ENCODE data around the gene FBL.
"Not testable (repeated sequence)": the region's sequence is repeated elsewhere in the genome, so short reads cannot be mapped to it uniquely, and the experiment has no call there.

FBL gene

DNA sequence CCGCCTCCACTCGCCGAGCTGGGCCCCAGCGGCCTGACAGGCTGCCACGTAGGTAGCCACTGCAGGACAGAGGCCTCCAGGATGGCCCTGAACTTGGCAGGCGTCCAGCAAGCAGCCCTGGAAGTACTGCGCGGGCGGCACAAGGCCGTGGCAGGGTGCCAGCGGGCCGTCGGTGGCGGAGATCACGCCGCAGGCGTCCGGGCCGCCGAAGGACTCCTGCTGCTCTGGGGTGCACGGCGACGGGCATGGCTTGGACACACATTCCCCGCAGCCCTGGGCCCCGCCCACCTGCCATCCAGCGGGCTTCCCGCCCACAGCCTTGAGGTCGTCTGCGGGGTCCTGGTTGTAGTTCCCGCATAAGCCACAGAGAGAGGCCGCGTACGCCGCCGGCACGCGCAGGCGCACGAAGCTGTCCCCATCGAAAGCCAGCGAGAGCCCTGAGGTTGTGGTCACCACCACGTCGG lies 29.3 kb upstream of the FBL start:
- DNase-seq = not testable (repeated sequence)

DNA sequence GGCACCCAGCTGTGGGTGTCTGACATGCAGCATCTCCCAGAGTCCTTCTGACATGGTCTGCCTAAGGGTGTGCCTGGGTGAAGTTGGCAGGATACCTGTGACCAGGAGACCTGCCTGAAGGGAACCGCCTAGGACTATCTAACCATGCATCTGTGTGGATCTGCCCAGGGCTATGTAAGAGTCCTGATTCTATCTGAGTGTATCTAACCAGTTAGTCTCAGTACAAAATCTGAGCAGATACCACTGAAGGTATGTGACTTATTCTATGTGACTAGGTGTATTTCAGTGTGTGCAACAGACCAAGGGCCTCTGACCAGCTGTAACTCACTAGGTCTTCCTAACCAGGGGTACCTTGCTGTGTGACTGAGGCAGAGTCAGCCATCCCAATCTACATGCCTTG lies 28.2 kb upstream of the FBL start:
- no peak for DNase-seq

DNA sequence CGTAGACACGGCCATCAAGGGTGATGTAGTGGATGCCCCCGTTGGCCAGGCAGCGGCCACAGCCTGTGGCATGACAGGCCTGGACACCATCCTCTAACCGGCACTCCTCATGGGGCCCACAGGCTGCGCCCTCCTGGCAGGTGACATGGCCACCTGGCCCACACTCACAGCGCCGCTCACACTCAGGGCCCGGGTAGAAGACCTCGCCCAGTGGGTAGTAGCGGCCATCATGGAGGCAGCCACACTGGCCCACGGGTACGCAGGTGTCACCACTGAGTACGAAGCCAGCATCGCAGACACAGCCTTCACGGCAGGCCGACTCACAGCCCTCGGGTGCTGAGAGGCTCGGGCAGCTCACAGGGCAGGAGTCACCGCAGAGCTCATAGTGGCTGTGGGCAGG lies 27.2 kb upstream of the FBL start:
- DNase-seq = no peak

DNA sequence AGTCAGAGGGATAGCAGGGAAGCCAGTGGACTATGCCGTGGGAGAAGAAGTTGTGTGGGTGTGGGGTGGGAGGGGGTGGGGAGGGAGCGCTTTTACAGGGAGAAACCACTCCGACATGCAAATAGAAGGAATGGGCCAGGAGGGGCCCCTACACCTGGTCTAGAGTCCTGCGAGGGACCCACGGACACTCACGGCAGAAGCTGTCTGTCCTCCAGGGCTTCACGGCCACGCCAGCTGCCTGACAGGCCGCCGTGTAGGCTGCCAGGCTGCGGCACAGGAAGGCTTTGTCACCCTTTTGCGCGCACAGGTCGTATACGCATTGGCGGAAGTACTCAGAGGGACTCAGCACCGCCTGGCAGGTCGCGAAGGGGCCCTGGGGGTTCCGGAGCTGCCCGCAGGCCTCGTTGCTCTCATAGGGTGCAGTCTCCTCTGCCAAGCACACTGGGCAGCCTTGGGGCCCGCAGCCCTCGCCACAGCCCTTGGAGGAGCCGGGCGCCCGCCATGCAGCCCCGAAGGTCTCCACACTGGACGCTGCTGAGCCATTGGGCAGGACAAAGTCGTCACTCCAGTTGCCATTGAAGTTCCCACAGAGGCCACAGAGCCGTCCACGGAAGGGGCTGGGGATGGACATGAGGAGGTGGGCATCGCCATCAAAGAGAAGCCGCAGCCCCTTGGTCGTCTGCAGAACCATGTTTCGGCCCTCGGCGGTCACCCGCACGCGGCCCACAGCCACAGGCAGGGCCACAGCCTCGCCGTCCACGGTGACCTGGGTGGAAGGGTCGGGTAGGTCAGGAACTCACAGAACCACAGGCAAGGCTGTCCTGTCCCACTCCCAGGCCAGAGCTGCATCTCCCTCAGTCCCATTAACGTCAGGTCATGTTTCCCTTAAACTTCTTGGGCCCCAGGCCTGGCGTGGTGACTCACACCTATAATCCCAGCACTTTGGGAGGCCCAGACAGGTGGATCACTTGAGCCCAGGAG lies 26.0 kb upstream of the FBL start:
- no peak for DNase-seq

- DNase-seq = no peak
Measured at GRCh38 chr19:39871362-39871761, 25.2 kb upstream of the FBL start.

DNA sequence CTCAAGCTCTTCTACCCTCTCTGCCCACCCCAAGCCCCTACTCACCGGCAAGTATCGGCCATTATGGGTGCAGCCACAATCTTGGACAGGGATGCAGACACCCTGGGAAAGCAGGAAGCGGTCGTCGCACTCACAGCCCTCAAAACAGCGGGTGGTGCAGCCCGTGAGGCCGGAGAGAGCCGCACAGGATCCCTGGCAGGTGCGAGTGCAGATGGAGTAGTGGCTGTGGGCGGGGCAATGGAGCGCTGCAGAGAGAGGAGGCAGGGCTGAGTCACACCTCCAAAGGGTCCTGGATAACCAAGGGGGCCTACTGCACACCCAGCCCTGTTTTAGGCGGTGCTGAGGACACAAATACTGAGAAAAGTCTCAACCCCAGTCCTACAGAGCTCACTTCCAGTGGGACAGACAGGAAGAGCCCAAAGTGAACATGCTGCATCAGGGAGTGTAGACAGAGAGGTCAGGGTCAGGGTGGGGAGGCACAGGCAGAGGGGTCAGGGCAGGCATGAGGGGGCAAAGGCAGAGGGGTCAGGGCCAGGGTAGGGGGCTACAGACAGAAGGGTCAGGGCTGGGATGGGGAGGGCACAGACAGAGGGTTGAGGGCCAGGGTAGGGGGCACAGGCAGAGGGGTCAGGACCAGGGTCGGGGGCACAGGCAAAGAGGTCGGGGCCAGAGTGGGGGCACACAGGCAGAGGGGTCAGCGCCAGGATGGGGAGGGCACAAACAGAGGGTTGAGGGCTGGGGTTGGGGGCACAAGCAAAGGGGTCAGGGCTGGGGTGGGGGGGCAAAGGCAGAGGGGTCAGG lies 24.2 kb upstream of the FBL start:
- peak; percentile 50 for DNase-seq

GRCh38 chr19:39867952-39868351 lies 21.8 kb upstream of the FBL start:
- no peak for DNase-seq

- no peak for DNase-seq
Measured at GRCh38 chr19:39867133-39867532, 21.0 kb upstream of the FBL start.

- no peak for DNase-seq
Measured at GRCh38 chr19:39865953-39866352, 19.8 kb upstream of the FBL start.

DNA sequence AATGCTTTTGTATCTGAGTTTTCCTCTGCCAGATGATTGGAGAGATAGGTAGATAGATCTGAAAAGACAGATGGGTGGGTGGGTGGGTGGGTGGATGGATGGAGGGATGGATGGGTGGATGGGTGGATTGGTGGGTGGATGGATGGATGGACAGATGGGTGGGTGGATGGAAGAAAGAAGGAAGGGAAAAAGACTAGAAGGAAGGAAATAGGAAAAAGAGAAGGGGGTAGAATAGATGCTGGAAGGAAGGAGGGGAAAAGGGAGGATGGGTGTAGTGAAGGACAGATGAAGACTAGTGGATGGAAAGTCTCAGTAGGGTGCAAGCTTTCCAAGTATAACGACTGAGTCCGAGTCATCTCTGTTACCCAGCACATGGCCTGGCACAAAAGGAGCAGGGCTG lies 19.0 kb upstream of the FBL start:
- DNase-seq = no peak

DNA sequence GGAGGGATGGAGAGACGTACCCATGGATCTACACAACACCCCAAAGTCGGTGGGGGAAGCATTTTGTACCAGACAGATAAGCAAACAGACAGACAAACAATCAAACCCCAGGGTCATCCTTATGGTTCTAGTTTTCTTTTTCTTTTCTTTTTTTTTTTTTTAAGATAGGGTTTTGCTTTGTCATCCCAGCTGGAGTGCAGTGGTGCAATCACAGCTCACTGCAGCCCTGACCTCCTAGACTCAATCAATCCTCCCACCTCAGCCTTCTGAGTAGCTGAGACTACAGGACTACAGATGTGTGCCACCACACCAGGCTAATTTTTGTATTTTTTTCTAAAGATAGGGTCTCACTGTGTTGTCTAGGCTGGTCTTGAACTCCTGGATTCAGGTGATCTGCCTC lies 17.9 kb upstream of the FBL start:
- DNase-seq = no peak

DNA sequence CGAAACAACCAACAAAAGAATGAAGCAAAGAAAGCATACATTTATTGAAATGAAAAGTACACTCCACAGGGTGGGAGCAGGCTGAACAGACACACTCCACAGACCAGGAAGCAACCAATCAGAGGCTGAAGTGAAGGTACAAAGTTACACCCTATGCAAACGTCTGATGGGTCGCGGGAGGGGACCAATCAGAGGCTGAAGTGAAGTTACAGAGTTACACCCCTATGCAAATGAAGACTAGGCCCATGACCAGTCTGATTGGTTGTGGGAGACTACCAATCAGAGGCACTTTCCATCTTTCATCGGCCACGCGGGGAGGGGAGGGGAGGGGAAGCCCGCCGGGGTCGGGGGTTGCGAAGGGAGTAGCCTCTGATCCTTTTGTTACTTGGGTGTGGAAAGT lies 12.4 kb upstream of the FBL start:
- peak; percentile 97 for DNase-seq

DNA sequence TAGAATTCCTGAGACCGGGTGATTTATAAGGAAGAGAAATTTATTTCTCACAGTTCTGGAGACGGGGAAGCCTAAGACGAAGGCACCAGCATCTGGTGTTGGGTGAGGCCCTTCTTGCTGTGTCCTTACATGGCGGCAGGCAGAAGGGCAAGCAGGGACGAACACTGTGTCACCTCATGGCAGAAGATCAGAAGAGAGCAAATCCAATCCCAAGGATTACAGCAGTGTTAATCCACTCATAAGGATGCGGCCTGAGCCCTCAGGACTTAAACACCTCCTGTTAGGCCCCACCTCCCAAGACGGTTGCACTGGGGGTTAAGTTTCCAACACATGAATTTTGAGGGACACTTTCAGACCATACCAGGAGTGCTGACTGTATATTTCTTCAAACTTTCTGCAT lies 6.7 kb upstream of the FBL start:
- no peak for DNase-seq

GRCh38 chr19:39850892-39851291 lies 4.7 kb upstream of the FBL start:
- DNase-seq = no peak

DNA sequence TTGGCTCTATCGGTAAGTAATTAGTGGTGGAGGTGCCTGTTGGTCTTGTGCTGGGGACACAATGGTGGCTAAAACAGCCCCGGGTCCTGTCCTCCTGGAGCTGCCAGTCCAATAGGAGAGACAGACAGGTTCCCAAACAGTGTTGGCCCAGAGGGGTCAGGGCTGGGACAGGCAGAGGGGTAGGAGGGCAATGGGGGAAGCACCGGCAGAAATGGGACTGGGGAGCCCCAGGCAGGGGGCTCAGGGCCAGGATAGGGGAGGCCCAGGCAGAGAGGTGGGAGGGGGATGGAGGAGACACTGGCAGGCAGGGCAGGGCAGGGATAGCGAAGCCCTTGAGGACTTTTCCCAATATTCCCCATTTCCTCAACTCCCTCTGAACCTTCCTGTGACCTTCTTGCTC lies 2.2 kb upstream of the FBL start:
- no peak for DNase-seq

DNA sequence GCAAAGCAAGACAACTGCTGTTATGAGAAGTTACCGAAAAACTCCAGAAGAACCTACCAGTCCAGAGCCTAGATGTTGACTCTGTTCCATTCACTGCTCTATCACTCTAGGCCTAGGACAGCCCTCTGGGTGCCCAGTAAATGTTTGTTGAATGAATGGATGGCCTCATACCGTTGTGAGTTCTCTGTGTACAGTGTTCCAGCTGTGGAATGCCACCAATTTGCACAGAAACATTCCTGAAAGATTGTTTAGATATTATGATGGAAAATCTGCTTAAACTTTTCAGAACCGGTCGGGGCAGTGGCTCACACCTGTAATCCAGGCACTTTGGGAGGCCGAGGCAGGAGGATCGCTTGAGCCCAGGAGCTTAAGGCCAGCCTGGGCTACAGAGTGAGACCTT lies 1.3 kb upstream of the FBL start:
- DNase-seq = no peak

GRCh38 chr19:39846678-39847486 lies 703 bp upstream of the FBL start:
- no peak for DNase-seq

- peak; percentile 43 for DNase-seq
Measured at GRCh38 chr19:39845584-39845932, 621 bp downstream of the FBL start.

GRCh38 chr19:39845172-39845571 lies 1.0 kb downstream of the FBL start:
- no peak for DNase-seq

DNA sequence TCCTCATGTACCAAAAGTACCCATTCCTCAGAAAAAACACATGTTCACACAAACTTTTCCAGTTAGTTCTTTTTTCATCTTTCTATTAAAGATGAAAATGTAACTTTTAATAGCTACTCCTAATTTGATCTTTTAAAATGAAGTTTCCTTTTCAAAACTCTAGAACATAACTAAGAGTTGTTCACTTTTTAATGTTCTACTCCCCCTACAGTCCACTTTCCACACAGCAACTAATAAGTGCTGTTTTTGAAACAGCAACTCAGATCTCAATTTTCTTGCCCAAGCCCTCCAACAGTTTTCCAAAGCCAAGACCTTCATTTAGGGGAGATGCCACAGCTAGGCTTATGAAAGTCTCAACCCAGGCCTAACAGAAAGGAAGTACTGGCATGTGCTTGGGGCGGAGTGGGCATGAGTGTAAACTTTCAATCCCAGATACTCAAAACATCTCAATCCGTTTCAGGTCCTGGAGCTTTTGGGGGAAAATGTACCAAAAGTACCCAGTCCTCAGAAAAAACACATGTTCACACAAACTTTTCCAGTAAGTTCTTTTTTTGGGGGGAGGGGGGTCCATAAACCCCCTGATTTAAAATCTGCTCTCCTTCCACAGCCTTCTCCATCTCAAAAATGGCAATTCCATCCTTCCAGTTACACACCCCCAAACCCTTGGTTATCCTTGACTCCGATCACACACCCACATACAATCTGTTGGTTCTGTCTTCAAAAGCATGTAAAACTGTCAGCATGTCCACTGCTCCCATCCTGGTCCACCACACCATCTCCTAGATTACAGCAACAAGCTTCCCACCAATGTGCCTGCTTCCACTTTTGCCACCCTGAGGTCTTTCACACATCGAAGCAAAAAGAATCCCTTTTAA lies 2.0 kb downstream of the FBL start:
- peak; percentile 30 for DNase-seq

GRCh38 chr19:39842693-39843435 lies 3.3 kb downstream of the FBL start:
- DNase-seq = no peak
